Measurements from ENCODE around the gene AP2B1. TPM values are rescaled to one million over a fixed set of nuclear protein-coding genes. Genes with fewer than 3 reads are reported as not detected.

AP2B1 gene
- total RNA-seq, 4 donors from 2014 or later: 9.7 to 99.4 (median 37.4) TPM

DNA sequence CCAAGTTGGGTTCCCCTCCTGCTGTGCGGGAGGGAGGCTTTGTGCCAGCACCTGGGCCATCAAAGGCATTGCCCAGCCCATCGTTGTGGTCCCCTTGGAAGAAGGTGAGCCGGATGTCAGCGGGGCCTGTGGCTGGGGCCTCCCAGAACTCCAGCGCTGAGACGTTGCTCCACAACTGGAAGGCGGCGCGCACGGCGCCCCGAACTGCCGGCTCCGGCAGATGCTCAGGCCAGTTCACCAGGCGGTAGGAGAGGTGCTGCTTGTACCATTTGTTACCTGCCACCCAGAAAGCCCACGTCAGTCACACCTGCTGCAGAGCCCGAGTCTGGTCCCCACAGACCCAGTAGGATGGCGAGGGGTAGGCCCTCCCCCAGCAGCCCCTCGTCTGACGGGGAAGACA is 186.0 kb downstream of the AP2B1 start:
- intact Hi-C loops (cut with DNase I): no loop called here
- WGBS, 2 donors: no CpG with 5 or more reads among the region's 20 CpGs
- no peak for DNase-seq

DNA sequence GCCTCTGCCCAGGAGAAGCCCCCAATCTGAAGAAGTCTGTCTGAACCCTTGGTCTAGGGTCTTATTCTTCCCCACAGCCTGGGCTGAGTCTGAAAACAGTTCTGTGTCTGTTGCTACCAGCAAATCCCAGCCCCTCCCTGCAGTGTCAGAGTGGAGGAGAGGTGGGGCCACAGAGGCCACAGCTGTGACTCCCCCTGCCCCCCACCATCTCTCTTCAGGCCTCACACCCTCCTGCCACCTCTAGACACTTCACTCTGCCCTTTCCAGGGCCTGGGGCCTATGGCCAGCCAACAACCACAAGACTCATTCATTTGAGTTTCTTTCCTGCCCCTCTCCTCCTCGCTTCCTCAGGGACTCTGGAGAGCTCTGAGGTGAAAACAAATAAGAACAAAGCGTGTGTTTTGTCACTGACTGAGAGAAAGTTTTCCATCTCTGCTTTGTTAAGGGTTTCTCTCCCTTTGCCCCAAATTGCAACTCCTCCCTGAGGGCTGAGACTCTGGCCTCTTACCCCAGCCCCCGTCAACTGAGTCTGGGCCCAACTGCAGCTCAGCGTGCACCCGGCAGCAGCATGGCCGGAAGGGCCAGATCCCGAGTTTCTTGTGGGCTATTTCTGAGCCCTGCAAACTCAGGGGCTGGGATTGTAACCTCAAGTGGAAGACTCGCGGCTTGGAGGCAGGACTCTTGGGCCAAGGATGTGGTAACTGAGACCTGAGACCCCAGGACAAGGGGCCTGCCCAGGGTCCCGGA is 186.7 kb downstream of the AP2B1 start:
- H3K27ac ChIP-seq: peak overlapping the region; percentile 70 to 86 (median 82)
- H3K27me3 ChIP-seq: peaks cover 0 to 2% (median 0%) of the 10 kb centered on the region in 4 donors
- no peak overlapping the region for H3K4me3 ChIP-seq
- TF ChIP-seq, protein P1, sequence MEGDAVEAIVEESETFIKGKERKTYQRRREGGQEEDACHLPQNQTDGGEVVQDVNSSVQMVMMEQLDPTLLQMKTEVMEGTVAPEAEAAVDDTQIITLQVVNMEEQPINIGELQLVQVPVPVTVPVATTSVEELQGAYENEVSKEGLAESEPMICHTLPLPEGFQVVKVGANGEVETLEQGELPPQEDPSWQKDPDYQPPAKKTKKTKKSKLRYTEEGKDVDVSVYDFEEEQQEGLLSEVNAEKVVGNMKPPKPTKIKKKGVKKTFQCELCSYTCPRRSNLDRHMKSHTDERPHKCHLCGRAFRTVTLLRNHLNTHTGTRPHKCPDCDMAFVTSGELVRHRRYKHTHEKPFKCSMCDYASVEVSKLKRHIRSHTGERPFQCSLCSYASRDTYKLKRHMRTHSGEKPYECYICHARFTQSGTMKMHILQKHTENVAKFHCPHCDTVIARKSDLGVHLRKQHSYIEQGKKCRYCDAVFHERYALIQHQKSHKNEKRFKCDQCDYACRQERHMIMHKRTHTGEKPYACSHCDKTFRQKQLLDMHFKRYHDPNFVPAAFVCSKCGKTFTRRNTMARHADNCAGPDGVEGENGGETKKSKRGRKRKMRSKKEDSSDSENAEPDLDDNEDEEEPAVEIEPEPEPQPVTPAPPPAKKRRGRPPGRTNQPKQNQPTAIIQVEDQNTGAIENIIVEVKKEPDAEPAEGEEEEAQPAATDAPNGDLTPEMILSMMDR (IDR thresholded peaks at IDR 0.05): no peak
- TF ChIP-seq POLR2A (IDR thresholded peaks at IDR 0.05): no peak
- no peaks in the 10 kb centered on the region for H3K9me3 ChIP-seq
- peaks cover 0 to 28% (median 0%) of the 10 kb centered on the region in 3 donors for H3K36me3 ChIP-seq
- peaks cover 20 to 65% (median 56%) of the 10 kb centered on the region in 3 donors for H3K4me1 ChIP-seq
- no peak for DNase-seq
- 26 to 35% methylated on average over 4 to 6 of the region's 10 CpGs for WGBS, 2 donors
- intact Hi-C loops (cut with DNase I): no loop called here

More for the DNA sequence above, 186.0 kb downstream of the AP2B1 start:
- TF ChIP-seq, protein P1 (IDR thresholded peaks at IDR 0.05): no peak
- TF ChIP-seq POLR2A (IDR thresholded peaks at IDR 0.05): no peak
- Histone ChIP-seq H3K4me1 (peaks cover 20 to 58% (median 54%) of the 10 kb centered on the region in 3 donors), H3K9me3 (no peaks in the 10 kb centered on the region), H3K4me3 (no peak overlapping the region), H3K36me3 (peaks cover 0 to 20% (median 0%) of the 10 kb centered on the region in 3 donors), H3K27ac (peak overlapping the region; percentile 70 to 86 (median 82)), H3K27me3 (peaks cover 0 to 2% (median 0%) of the 10 kb centered on the region in 4 donors)

DNA sequence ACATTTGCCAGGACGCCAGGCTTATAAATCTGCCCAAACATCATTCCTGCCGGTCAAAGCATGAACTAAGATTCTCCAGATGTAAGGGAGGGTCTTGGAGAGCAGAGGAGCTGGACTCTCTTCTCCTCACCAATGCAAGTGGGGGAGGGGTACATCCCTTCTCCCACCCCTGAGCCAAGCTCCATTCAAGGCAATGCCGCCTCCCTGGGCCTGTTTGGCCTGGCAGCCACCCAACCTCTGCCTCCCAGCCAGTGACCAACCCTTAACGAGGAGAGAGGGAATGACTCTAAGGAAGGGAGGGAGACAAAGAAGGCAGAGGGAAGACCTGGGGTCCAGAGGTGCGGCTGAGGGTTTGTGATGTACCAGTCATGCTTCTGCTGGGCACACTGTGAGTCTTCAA is 187.4 kb downstream of the AP2B1 start:
- Histone ChIP-seq H3K9me3 (no peaks in the 10 kb centered on the region), H3K4me1 (peaks cover 20 to 69% (median 59%) of the 10 kb centered on the region in 3 donors), H3K27ac (peak overlapping the region; percentile 70 to 86 (median 82)), H3K36me3 (peaks cover 0 to 34% (median 0%) of the 10 kb centered on the region in 3 donors), H3K4me3 (peak overlapping the region in 2 of 4 donors; percentile 12 to 24), H3K27me3 (peaks cover 0 to 2% (median 0%) of the 10 kb centered on the region in 4 donors)
- intact Hi-C loops (cut with DNase I): no loop called here
- 38 to 42% methylated on average over 3 to 4 of the region's 5 CpGs for WGBS, 2 donors
- DNase-seq: no peak
- TF ChIP-seq, protein P1 (IDR thresholded peaks at IDR 0.05): peak in 1 of 6 experiments; percentile 7
- TF ChIP-seq POLR2A (IDR thresholded peaks at IDR 0.05): peak in 2 of 4 donors; percentile 43 to 48

DNA sequence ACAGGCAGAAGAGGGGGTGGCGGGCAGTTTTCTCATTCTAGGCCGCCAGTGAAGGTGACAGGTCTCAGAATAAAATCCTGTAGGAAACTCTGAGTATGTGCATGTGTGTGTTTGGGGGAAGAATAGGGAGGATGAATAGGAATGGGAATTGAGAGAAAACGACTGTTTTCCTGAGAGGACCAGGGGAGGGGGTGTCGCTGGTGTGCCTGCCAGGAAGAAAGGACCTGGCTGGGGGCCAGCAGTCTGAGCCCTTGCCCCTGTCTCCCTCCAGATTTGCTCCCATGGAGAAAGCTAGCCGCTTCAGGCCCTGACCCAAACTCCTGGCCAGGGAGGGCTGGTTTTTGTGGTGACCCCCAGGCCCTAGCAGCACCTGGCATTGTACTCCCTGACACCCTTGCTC is 187.9 kb downstream of the AP2B1 start:
- Histone ChIP-seq H3K27me3 (peaks cover 0 to 2% (median 0%) of the 10 kb centered on the region in 4 donors), H3K4me1 (peaks cover 20 to 69% (median 59%) of the 10 kb centered on the region in 3 donors), H3K9me3 (no peaks in the 10 kb centered on the region), H3K27ac (peak overlapping the region; percentile 70 to 86 (median 82)), H3K36me3 (peaks cover 0 to 38% (median 0%) of the 10 kb centered on the region in 3 donors), H3K4me3 (peak overlapping the region in 2 of 4 donors; percentile 12 to 24)
- intact Hi-C loops (cut with DNase I): no loop called here
- TF ChIP-seq, protein P1 (IDR thresholded peaks at IDR 0.05): no peak
- TF ChIP-seq POLR2A (IDR thresholded peaks at IDR 0.05): no peak
- 24 to 54% methylated on average over 4 to 5 of the region's 5 CpGs for WGBS, 2 donors
- no peak for DNase-seq

DNA sequence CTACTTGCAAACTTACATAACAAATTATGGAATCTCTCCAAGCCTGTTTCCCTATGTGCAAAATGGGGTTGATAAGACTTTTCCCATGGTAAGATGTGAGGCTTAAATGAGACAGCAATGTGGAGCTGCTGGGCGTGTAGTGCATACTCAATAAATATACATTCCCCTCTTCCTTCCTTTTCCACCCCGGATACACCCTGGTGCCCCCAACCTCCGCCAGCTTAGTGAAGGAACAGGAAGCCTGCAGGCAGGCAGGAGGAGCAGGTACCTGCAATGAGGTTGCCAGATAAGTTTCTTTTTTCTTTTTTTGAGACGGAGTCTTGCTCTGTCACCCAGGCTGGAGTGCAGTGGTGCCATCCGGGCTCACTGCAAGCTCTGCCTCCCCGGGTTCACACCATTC is 188.5 kb downstream of the AP2B1 start:
- WGBS, 2 donors: 40 to 48% methylated on average over 4 to 6 of the region's 6 CpGs
- Histone ChIP-seq H3K27me3 (peaks cover 0 to 2% (median 0%) of the 10 kb centered on the region in 4 donors), H3K36me3 (peaks cover 0 to 44% (median 0%) of the 10 kb centered on the region in 3 donors), H3K4me1 (peaks cover 20 to 69% (median 59%) of the 10 kb centered on the region in 3 donors), H3K9me3 (no peaks in the 10 kb centered on the region), H3K27ac (peak overlapping the region; percentile 70 to 86 (median 82)), H3K4me3 (peak overlapping the region in 1 of 4 donors; percentile 24)
- TF ChIP-seq, protein P1 (IDR thresholded peaks at IDR 0.05): no peak
- TF ChIP-seq POLR2A (IDR thresholded peaks at IDR 0.05): no peak
- intact Hi-C loops (cut with DNase I): no loop called here
- no peak for DNase-seq

All from esophagus squamous epithelium (tissue), 5 donors.